22Rv1 (cell line): Measurements from ENCODE around the gene BUD13.

Experiments
- H3K27ac ChIP-seq: fragments of 450-650 bp; 2 replicates; pipeline ENCODE4 v1.5.1; 2017
- ZFX ChIP-seq: fragments of 450-650 bp; IDR thresholded peaks from 2 replicates; pipeline ENCODE4 v1.6.1; 2017; ENCODE audit warnings: antibody characterized with exemption, borderline replicate concordance
- TF ChIP-seq, protein P1 (sequence below): fragments of 450-650 bp; IDR thresholded peaks from 2 replicates; pipeline ENCODE4 v1.5.1; 2017; ENCODE audit warnings: mild to moderate bottlenecking

BUD13 gene

DNA sequence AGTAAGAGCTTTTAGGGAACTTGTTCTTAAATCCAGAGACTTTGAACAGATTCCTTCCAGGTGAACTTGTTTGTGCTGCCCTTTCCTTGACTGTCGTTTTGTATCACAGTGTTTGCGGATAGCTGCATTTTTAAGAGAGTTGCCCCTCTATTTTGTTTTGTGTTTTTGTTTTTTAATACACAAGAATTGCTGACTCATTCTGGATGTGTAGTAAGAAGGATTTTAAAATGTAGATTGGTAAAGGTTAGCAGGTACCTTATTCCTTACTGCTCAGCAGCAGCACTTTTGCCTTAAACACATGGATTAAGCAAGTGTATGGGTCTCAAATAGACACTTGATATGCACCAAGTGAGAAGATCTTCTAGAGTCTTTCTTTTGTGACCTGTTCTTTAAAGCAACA is 27.8 kb upstream of the BUD13 start:
- TF ChIP-seq, protein P1, sequence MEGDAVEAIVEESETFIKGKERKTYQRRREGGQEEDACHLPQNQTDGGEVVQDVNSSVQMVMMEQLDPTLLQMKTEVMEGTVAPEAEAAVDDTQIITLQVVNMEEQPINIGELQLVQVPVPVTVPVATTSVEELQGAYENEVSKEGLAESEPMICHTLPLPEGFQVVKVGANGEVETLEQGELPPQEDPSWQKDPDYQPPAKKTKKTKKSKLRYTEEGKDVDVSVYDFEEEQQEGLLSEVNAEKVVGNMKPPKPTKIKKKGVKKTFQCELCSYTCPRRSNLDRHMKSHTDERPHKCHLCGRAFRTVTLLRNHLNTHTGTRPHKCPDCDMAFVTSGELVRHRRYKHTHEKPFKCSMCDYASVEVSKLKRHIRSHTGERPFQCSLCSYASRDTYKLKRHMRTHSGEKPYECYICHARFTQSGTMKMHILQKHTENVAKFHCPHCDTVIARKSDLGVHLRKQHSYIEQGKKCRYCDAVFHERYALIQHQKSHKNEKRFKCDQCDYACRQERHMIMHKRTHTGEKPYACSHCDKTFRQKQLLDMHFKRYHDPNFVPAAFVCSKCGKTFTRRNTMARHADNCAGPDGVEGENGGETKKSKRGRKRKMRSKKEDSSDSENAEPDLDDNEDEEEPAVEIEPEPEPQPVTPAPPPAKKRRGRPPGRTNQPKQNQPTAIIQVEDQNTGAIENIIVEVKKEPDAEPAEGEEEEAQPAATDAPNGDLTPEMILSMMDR = no peak
- no peak for TF ChIP-seq ZFX

DNA sequence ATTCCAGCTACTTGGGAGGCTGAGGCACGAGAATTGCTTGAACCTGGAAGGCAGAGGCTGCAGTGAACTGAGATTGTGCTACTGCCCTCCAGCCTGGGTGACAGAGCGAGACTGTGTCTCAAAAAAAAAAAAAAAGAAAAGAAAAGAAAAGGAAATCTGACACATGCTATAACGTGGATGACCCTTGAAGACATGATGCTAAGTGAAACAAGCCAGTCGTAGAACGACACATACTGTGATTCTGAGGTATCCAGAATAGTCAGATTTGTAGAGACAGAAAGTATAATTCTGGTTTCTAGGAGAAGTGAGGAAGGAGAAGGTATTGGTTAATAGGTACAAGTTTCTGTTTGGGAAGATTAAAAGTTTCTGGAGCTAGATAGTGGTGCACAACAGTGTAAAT is 25.6 kb upstream of the BUD13 start:
- TF ChIP-seq, protein P1 = no peak
- no peak for TF ChIP-seq ZFX
- no peak overlapping the region for H3K27ac ChIP-seq

More for the DNA sequence above, 27.8 kb upstream of the BUD13 start:
- H3K27ac ChIP-seq = no peak overlapping the region

DNA sequence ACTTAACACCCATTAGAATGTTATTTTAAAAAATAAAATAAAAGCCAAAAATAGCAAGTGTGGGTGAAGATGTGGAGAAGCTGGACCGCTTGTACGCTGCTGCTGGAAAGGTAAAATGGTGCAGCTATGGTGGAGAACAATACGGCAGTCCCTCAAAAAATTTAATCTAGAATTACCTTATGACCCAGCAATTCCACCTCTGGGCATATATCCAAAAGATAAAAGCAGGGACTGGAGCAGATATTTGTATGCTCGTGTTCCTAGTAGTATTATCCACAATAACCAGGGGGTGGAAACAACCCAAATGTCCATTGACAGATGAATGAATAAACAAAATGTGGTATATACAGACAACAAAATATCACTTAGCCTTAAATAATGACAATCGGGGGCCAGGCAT is 25.0 kb upstream of the BUD13 start:
- H3K27ac ChIP-seq = no peak overlapping the region
- TF ChIP-seq, protein P1 = no peak
- no peak for TF ChIP-seq ZFX

DNA sequence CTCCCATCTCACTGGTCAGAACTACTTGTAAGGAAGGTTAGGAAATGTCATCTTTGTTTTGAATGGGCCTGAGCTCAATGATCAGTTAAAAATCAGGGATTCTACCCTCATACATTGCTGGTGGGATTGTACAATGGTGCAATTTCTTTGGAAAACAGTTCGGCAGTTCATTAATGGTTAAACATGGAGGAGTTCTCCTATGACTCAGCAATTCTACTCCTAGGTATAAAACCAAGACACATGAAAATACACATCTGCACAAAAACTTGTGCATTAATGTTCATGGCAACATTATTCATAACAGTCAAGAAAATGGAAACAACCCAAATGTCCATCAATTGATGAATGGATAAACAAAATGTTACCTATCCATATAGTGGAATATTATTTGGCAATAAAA is 23.8 kb upstream of the BUD13 start:
- TF ChIP-seq, protein P1 = no peak
- no peak for TF ChIP-seq ZFX
- no peak overlapping the region for H3K27ac ChIP-seq

DNA sequence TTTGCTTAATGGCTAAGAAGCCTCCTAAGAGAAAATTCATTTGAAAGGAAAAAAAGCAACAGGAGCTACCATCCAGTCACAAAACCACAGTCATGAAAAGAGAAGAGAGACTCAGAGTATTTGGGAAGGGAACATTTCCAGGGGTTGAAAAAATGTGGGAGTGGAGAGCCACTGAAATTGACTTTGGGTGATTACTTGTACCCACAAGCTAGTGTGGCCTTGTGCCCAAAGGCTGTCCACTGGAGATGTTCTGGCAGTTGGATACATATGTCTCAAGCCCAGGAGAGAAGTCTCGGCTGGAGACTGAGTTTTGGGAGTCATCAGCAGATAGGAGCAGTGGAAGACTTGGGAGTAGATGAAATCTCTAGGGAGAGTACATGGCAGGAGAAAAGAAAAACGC is 22.1 kb upstream of the BUD13 start:
- no peak for TF ChIP-seq ZFX
- TF ChIP-seq, protein P1 = no peak
- no peak overlapping the region for H3K27ac ChIP-seq

DNA sequence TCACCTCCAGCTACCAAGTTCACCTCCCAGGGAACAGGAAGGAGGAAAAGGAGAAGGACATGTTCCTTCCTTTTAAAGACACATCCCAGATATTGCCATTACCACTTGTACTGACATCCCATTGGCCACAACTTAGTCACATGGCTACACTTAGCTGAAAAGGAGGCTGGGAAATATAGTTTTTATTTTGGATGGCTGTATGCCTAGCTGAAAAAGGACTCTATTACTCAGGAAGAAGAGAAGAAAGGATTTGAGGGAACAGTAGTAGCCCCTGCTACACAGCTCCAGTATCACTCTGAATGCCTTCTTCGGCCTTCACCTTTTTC is 20.9 kb upstream of the BUD13 start:
- no peak for TF ChIP-seq ZFX
- TF ChIP-seq, protein P1 = no peak
- no peak overlapping the region for H3K27ac ChIP-seq

DNA sequence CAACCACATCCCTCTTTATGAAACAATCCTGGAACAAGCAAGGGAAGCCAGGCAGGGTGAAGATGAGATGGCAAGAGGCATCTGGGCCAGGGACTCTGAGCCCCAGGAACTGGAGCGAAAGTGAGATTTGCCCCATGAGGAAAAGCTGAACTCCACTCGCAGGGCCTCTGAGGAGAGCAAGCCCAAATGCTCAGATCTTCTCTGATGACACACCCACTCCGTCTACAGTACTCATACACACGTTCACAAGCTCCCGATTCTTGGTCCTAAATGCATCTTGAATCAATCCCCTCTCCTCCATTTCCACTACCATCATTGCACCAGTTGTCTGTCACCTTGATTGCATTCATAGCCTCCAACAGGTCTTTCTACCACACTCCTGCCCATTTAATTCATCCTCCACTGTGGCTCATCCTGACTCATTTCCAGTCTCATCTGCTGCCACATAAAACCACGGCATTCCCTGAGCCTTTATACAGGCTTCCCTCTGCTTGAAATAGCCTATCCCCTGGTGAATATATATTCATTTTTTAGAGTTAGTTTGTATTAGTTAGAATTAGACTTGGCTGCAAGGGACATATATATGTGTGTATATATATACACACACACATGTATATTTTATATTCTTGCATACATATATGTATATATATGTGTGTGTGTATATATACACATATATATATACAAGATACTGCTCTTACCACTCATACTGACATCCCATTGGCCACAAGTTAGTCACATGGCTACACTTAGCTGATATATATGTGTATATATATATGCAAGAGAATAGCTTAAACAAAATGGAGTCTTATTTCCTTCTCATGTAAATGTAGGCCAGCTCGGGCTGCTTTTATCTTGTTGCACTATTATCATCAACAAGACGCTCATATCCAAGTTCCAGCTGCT is 20.3 kb upstream of the BUD13 start:
- TF ChIP-seq, protein P1 = no peak
- TF ChIP-seq ZFX = no peak
- H3K27ac ChIP-seq = no peak overlapping the region
